Naive thymus-derived CD4-positive, alpha-beta T cell (primary cell): Measurements from ENCODE around the gene MRPL12. TPM values are rescaled to one million over a fixed set of nuclear protein-coding genes. Genes with fewer than 3 reads are reported as not detected.

ENCODE experiments used
- ATAC-seq: fragments of 150-1000 bp; cut with Tn5 transposase; 2 replicates; pipeline ENCODE4 v1.10.0; 2021; ENCODE audit warnings: mild to moderate bottlenecking, moderate library complexity
- CTCF ChIA-PET: fragments of 350-600 bp; sonication (Branson Sonifier 250); formaldehyde crosslinking; loops from one replicate; lab custom pipeline; 2021; ENCODE audit warnings: antibody characterized with exemption; lab: Charles Lee
- POLR2A ChIA-PET: fragments of 350-600 bp; sonication (Branson Sonifier 250); formaldehyde crosslinking; loops from one replicate; lab custom pipeline; 2021; ENCODE audit warnings: antibody characterized with exemption, inconsistent platforms; lab: Charles Lee
- DNase-seq, 9 donors: peaks; one replicate each; pipeline versions ENCODE4 v3.0.0 to v3.0.0-alpha.2; 2020 to 2022; ENCODE audit warnings: mixed read lengths in 1 of 9
- H3K27ac ChIP-seq: one replicate; pipeline ENCODE4 v1.7.0; 2013; ENCODE audit warnings: mild to moderate bottlenecking, low read depth, low read length, moderate library complexity
- H3K27me3 ChIP-seq, 2 donors: one replicate each; pipeline ENCODE4 v1.7.0; 2013; ENCODE audit warnings: low read length in 2 of 2, mild to moderate bottlenecking in 2 of 2, moderate library complexity in 2 of 2; ENCODE audit not compliant: control insufficient read depth in 2 of 2, insufficient read depth in 2 of 2
- H3K36me3 ChIP-seq, 3 experiments: 1 replicate in 2 of 3; 2 replicates in 1 of 3; pipeline ENCODE4 v1.7.0; 2013; ENCODE audit warnings: low read length in 3 of 3, mild to moderate bottlenecking in 3 of 3, moderate library complexity in 1 of 3; ENCODE audit not compliant: insufficient read depth in 3 of 3, control insufficient read depth in 2 of 3
- H3K4me1 ChIP-seq, 2 donors: one replicate each; pipeline ENCODE4 v1.7.0; 2013; ENCODE audit warnings: low read length in 2 of 2, mild to moderate bottlenecking in 2 of 2, moderate library complexity in 1 of 2; ENCODE audit not compliant: control insufficient read depth in 2 of 2, insufficient read depth in 2 of 2
- H3K4me3 ChIP-seq: 2 replicates; pipeline ENCODE4 v1.7.0; 2013; ENCODE audit warnings: mild to moderate bottlenecking, low read length
- H3K9me3 ChIP-seq, 3 experiments: 1 replicate in 2 of 3; 2 replicates in 1 of 3; pipeline ENCODE4 v1.7.0; 2013; ENCODE audit warnings: low read length in 3 of 3; ENCODE audit not compliant: control insufficient read depth in 2 of 3
- H3K27ac Mint-ChIP-seq, 9 donors: one replicate each; pipeline ENCODE4 v1.8.0; 2020 to 2022; ENCODE audit warnings: mixed read lengths in 9 of 9, mild to moderate bottlenecking in 8 of 9, moderate library complexity in 5 of 9, inconsistent platforms in 2 of 9
- H3K27me3 Mint-ChIP-seq, 5 donors: one replicate each; pipeline ENCODE4 v1.8.0; 2021 to 2022; ENCODE audit warnings: mixed read lengths in 5 of 5, mild to moderate bottlenecking in 1 of 5
- H3K36me3 Mint-ChIP-seq, 5 donors: one replicate each; pipeline ENCODE4 v1.8.0; 2020 to 2022; ENCODE audit warnings: mixed read lengths in 5 of 5, mild to moderate bottlenecking in 3 of 5, inconsistent platforms in 1 of 5
- H3K4me1 Mint-ChIP-seq, 7 donors: one replicate each; pipeline ENCODE4 v1.8.0; 2020 to 2022; ENCODE audit warnings: mixed read lengths in 7 of 7, mild to moderate bottlenecking in 3 of 7, inconsistent platforms in 1 of 7
- H3K4me3 Mint-ChIP-seq, 10 donors: one replicate each; pipeline ENCODE4 v1.8.0; 2020 to 2022; ENCODE audit warnings: mild to moderate bottlenecking in 10 of 10, mixed read lengths in 10 of 10, moderate library complexity in 6 of 10, inconsistent platforms in 2 of 10
- H3K9me3 Mint-ChIP-seq, 11 donors: one replicate each; pipeline ENCODE4 v1.8.0; 2020 to 2022; ENCODE audit warnings: mixed read lengths in 11 of 11, mild to moderate bottlenecking in 4 of 11, inconsistent platforms in 1 of 11, moderate library complexity in 1 of 11
- intact Hi-C, 2 donors: fragments of 100-400 bp; cut with micrococcal nuclease; formaldehyde crosslinking; loops; one replicate each; pipeline ENCODE4 v1.15.1; 2023
- polyA plus RNA-seq, 2 donors: library from polyadenylated mRNA; unstranded; fragments of 300-500 nt; fragmentation: Illumina TruSeq; gene quantifications; one replicate each; pipeline ENCODE4 v1.2.3, GENCODE V29; 2021
- total RNA-seq, 6 experiments: library from RNA in 5 of 6; stranded (reverse) in 5 of 6; gene quantifications; 1 replicate in 5 of 6; 2 replicates in 1 of 6; pipeline ENCODE4 v1.2.3 and lab custom pipeline; 2021 to 2026

Gene MRPL12
- total RNA-seq (10 to 100 TPM; 21.3 to 83.8 (median 26.6) TPM), polyA plus RNA-seq (10 to 100 TPM; 46.3 to 51.7 TPM), total RNA-seq (lab: John Stamatoyannopoulos, UW) (1.7 reads per million, percentile 7 among the genes with 10 or more reads in this experiment)

- H3K27me3 Mint-ChIP-seq: no peaks in the 10 kb centered on the region
- peaks cover 21 to 38% (median 26%) of the 10 kb centered on the region in 7 donors for H3K4me1 Mint-ChIP-seq
- Histone ChIP-seq H3K4me3 (peak within 1 kb of the TSS; percentile 91), H3K36me3 (peaks cover 0 to 67% (median 11%) of the 10 kb centered on the region in 3 experiments), H3K4me1 (peaks cover 23 to 24% of the 10 kb centered on the region in 2 donors), H3K27ac (peak within 1 kb of the TSS; percentile 95), H3K9me3 (no peaks in the 10 kb centered on the region), H3K27me3 (no peaks in the 10 kb centered on the region)
- peak within 1 kb of the TSS; percentile 84 to 96 (median 92) for H3K27ac Mint-ChIP-seq
- peaks cover 0 to 25% (median 0%) of the 10 kb centered on the region in 5 donors for H3K36me3 Mint-ChIP-seq
- POLR2A ChIA-PET: interaction anchor here (0.6 to 3.6 kb wide), 11 partner anchors 9 to 194 kb away, joined by 3 to 49 read pairs (median 5); partner anchors contain the start of genes ARL16, CCDC137, HGS and MCRIP1
- ATAC-seq (peak; percentile 96), DNase-seq (peak; percentile 75 to 87 (median 84))
- CTCF ChIA-PET: no interaction called here
- peak within 1 kb of the TSS; percentile 83 to 94 (median 90) for H3K4me3 Mint-ChIP-seq
- no peaks in the 10 kb centered on the region for H3K9me3 Mint-ChIP-seq
- intact Hi-C loops: loop anchor here (1.0 to 5.0 kb wide), 12 partner anchors 9 to 158 kb away; partner anchors contain the start of genes ARL16 (in 2 of the 2), CCDC137 (in 2 of the 2), FAAP100 (in 2 of the 2) and MCRIP1 (in 2 of the 2)
These were observed at the start of gene MRPL12 for GRCh38 chr17:81702934-81703746. MRPL12 (plus strand) TSS chr17:81703367; CDS start chr17:81703502, 135 bp downstream.

DNA sequence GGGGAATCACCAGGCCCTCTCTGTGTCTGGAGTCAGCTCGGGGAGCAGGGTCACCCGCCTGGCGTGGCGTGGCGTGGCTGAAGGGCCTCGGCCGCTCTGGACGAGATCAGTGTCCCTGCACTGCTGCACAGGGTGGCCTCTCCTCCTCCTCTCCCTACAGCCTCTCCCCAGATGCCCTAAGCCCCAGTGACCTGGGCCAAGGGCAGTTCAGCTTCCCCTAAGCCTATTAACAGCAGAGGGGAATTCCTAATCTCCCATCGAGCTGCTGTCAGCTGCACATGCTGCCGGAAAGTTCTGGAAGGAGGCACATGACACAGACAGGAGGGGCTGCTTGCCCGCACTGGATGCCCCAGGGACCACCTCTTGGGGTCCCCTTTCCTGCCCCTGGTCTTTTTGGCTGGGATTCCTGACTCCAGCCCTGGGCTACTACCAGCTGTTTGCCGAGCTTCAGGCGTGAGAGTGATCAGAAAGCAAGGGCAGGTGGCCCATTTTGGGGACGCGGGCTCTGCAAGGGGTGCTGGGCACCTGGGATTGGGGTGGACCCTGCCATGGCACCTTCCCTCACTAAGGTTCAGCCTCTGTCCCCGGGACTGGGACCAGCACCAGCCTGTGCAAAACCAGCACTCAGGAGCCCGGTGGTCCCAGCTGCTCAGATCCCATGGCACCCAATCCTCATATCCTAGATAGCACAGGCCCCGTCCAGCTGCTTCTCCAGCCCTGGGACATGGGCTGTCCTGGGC lies 47.6 kb upstream of the MRPL12 start:
- no peak overlapping the region for H3K27ac ChIP-seq
- H3K36me3 ChIP-seq: no peaks in the 10 kb centered on the region
- intact Hi-C loops: no loop called here
- DNase-seq (no peak), ATAC-seq (no peak)
- no peak overlapping the region for H3K27ac Mint-ChIP-seq
- ChIA-PET CTCF (no interaction called here), POLR2A (interaction anchor here (1.1 kb wide), 1 partner anchor 28 kb away, joined by 3 read pairs; the partner anchor contains the start of genes ARL16 and HGS)
- peaks cover 8 to 32% (median 22%) of the 10 kb centered on the region in 7 donors for H3K4me1 Mint-ChIP-seq
- no peaks in the 10 kb centered on the region for H3K9me3 ChIP-seq
- no peaks in the 10 kb centered on the region for H3K9me3 Mint-ChIP-seq
- H3K36me3 Mint-ChIP-seq: peaks cover 0 to 6% (median 0%) of the 10 kb centered on the region in 5 donors
- H3K4me1 ChIP-seq: peaks cover 0 to 5% of the 10 kb centered on the region in 2 donors
- H3K4me3 ChIP-seq: no peak overlapping the region
- H3K4me3 Mint-ChIP-seq: no peak overlapping the region
- peaks cover 0 to 8% of the 10 kb centered on the region in 2 donors for H3K27me3 ChIP-seq
- peaks cover 0 to 11% (median 5%) of the 10 kb centered on the region in 5 donors for H3K27me3 Mint-ChIP-seq

DNA sequence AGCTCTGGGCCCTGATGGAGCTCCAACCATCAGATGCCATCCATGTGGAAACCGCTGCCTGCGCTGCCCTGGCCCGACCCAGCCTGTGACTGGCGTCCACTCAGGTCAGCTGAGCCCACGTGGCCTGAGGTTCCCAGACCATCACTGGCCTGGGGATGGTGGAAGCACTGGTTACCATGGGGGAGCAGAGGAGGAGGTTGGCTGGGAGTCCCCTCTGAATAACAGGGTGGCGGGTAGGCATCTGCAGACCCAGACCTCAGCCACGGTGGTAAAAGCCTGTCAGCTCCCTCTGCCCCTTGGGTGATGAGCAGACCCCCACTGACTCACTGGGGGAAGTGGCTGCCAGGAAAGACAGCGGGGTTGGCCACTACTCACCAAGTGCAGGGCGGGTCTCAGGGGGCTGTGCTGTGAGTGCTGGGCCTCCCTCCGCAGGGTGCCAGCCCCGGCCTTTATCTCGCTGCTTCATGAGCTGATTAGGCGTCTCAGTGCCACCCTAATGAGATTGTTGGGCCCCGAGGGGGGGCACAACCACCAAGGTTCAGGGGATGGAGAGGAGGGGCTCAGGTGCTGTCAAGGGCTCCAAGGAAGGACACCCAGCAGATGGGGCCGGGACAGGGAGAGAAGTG lies 46.9 kb upstream of the MRPL12 start, which contains the start of gene PDE6G:
PDE6G (minus strand) TSS at position 425 of the 626 bp plus-strand sequence. CDS start 3,237 bp downstream, outside the sequence.
- Mint-ChIP-seq H3K4me1 (peaks cover 8 to 37% (median 25%) of the 10 kb centered on the region in 7 donors), H3K9me3 (no peaks in the 10 kb centered on the region), H3K36me3 (peaks cover 0 to 6% (median 0%) of the 10 kb centered on the region in 5 donors), H3K27me3 (peaks cover 0 to 8% (median 5%) of the 10 kb centered on the region in 5 donors), H3K4me3 (peak within 1 kb of the TSS in 1 of 10 donors; percentile 41), H3K27ac (peak within 1 kb of the TSS in 2 of 9 donors; percentile 14 to 57)
- ChIA-PET POLR2A (interaction anchor here (0.7 to 1.1 kb wide), 3 partner anchors 27 to 274 kb away, joined by 3 to 4 read pairs (median 3); partner anchors contain the start of genes ARL16 and HGS), CTCF (no interaction called here)
- ATAC-seq (no peak), DNase-seq (no peak)
- Histone ChIP-seq H3K27ac (no peak within 1 kb of the TSS), H3K4me1 (peaks cover 0 to 5% of the 10 kb centered on the region in 2 donors), H3K36me3 (no peaks in the 10 kb centered on the region), H3K4me3 (no peak within 1 kb of the TSS), H3K27me3 (peaks cover 0 to 4% of the 10 kb centered on the region in 2 donors), H3K9me3 (no peaks in the 10 kb centered on the region)
- intact Hi-C loops: no loop called here

GRCh38 chr17:81656835-81657234 lies 46.3 kb upstream of the MRPL12 start:
- intact Hi-C loops: no loop called here
- peaks cover under 1 to 5% of the 10 kb centered on the region in 2 donors for H3K4me1 ChIP-seq
- DNase-seq (no peak), ATAC-seq (no peak)
- peaks cover 5 to 37% (median 23%) of the 10 kb centered on the region in 7 donors for H3K4me1 Mint-ChIP-seq
- H3K4me3 Mint-ChIP-seq: peak overlapping the region in 1 of 10 donors; percentile 41
- ChIA-PET CTCF (no interaction called here), POLR2A (interaction anchor here (0.7 to 1.1 kb wide), 4 partner anchors 9 to 274 kb away, joined by 3 to 4 read pairs (median 3); partner anchors contain the start of genes ARL16 and HGS)
- H3K9me3 Mint-ChIP-seq: no peaks in the 10 kb centered on the region
- peaks cover 0 to 4% of the 10 kb centered on the region in 2 donors for H3K27me3 ChIP-seq
- peaks cover 0 to 5% (median 2%) of the 10 kb centered on the region in 5 donors for H3K27me3 Mint-ChIP-seq
- H3K9me3 ChIP-seq: no peaks in the 10 kb centered on the region
- no peaks in the 10 kb centered on the region for H3K36me3 ChIP-seq
- peaks cover 0 to 4% (median 0%) of the 10 kb centered on the region in 5 donors for H3K36me3 Mint-ChIP-seq
- H3K27ac Mint-ChIP-seq: peak overlapping the region in 2 of 9 donors; percentile 14 to 57
- no peak overlapping the region for H3K27ac ChIP-seq
- H3K4me3 ChIP-seq: no peak overlapping the region

DNA sequence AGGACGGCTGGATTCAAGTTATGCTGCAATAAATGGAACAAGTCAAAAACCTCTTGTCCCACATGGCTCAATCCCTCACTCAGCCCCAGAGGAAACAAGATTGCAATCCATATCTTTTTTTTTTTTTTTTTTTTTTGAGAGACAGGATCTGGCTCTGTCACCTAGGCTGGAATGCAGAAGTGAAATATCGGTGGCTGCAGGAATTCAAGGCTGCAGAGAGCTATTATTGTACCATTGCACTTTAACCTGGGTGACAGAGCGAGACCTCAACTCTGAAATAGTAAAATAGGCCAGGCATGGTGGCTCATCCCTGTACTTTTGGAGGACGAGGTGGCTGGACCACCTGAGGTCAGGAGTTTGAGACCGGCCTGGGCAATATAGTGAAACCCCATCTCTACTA lies 44.1 kb upstream of the MRPL12 start:
- Mint-ChIP-seq H3K4me3 (no peak overlapping the region), H3K36me3 (peaks cover 0 to 2% (median 0%) of the 10 kb centered on the region in 5 donors), H3K4me1 (peaks cover 1 to 35% (median 23%) of the 10 kb centered on the region in 7 donors), H3K27ac (no peak overlapping the region), H3K9me3 (no peaks in the 10 kb centered on the region), H3K27me3 (no peaks in the 10 kb centered on the region)
- Histone ChIP-seq H3K27me3 (no peaks in the 10 kb centered on the region), H3K9me3 (no peaks in the 10 kb centered on the region), H3K27ac (no peak overlapping the region), H3K36me3 (no peaks in the 10 kb centered on the region), H3K4me3 (no peak overlapping the region), H3K4me1 (peaks cover 15 to 19% of the 10 kb centered on the region in 2 donors)
- ChIA-PET POLR2A (no interaction called here), CTCF (no interaction called here)
- DNase-seq: no peak
- intact Hi-C loops: no loop called here
- ATAC-seq: no peak
